ENCODE results near the gene CES2.
"Not testable (repeated sequence)": the region's sequence is repeated elsewhere in the genome, so short reads cannot be mapped to it uniquely, and the experiment has no call there.

CES2 gene

DNA sequence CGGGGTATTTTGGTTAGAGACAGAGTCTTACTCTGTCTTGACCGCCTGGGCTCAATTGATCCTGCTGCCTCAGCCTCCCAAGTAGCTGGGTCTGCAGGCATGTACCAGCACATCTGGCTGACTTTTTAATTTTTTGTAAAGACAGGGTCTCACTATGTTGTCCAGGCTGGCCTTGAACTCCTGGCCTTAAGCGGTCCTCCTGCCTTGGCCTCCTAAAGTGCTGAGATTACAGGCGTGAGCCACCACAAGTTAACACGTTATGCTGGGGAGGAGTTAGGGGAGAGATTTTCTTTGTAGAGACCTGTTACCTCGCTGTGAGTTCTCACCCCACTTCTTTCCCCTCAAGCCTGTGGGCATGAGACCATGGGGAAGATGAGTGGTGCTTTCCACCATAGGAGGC, 51.2 kb downstream of the CES2 start:
- DNase-seq, result no peak

DNA sequence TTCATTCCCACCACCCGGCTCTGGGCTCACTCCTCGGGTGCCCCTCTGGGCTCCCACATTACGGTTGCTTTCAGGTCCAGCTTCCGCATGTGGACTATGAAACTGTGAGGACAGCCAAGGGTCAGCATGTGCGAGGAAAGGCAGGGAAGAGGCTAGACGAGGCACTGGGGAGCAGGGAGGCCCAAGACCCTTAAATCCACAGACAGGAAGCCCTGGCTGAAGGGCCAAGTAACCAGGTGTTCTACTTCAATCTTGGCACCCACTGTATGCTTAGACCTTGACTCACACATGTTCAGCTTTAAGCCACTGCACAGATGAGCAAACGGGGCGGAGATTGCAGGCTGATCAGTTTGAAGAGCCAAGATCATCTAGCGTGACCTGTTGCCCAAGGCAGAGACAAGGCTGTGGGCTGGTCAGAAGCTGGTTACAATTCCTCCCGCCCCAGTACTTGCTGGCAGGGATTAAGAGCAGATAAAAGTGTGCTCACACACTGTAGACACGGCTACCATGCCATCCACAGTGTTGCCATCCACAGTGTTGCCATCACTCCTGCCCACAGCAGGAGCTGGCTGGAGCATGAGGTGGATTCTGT, 53.0 kb downstream of the CES2 start, which contains the start of gene CES4A:
TSS of gene CES4A (plus strand) at position 393 of the 592 bp plus-strand sequence. CDS start at position 577, 184 bp downstream.
- no peak for DNase-seq

DNA sequence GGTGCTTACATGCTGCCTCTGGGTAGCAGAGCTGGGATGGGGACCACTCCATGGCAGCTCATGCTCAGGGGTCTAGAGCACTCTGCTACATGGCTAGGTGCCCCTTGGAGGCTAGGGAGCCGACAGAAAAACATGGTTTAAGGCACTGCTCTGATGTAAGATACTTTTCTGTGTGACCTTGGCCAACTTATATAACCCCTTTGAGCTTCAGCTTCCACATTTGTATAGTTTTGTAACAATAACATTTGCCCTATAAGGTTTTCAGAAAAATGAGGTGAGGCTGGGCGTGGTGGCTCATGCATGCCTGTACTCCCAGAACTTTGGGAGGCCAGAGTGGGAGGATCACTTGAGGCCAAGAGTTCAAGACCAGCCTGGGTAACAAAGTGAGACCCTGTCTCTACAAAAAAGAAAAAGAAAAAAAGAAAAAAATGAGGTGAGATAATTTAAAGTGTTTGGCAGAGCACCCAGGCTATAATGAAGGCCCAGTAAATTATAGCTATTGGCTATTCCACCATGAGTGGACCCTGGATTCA, 56.3 kb downstream of the CES2 start:
- no peak for DNase-seq

DNA sequence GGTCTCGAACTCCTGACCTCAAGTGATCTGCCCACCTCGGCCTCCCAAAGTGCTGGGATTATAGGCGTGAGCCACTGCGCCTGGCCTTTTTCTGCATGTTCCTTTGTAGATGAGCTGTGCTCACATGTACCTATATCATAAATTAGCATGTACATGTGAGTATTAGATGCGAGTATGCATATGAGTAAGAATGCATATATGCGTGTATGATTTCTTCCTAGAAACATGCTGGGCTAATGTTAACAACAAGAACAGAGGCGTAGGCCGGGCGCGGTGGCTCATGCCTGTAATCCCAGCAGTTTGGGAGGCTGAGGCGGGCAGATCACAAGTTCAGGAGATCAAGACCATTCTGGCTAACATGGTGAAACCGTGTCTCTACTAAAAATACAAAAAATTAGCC, 58.2 kb downstream of the CES2 start:
- not testable (repeated sequence) for DNase-seq

Measured in GOT3 (cell line).